CD1c-positive myeloid dendritic cell (primary cell): Measurements from ENCODE around the gene HOTAIR.

Experiments used
- DNase-seq: peaks from one replicate; pipeline ENCODE4 v3.0.0-alpha.2; 2016; ENCODE audit errors: extremely low spot score

The HOTAIR gene

DNA sequence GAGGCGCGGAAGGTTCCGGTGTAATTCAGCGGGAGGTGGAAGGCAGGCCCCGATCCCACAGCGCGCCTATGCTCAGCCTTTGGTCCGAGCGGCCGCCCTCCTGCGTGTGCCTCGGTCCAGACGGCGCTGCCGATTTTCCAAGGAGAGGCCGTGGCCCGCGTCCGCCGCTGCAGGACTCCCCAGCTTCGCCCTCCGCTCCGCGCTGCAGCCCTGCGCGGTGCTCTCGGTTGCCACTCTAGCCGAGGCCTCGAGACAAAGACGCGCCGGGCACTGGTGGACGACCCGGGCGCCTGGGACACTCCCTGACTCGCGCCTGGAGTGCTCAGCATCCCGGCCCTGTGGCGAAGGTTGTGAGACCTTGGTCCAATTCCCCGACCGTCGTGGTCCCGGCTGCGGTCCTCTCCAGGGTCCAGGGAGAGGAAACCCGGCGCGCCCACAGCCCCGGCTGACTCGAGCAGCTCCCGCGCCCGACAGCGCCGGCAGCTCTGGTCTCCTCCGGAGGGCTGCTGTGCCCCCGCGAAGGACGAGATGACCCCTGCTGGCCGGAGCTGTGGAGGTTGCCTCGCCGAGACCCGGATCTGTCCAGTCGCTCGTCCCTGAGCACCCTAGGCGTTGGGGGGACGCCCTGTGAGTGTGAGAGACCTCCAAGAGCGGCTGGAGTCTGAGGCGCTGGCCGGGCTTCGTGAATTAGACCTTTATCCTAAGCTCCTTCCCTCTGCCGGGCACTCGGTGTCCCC is 13.6 kb downstream of the HOTAIR start:
- DNase-seq: no peak

DNA sequence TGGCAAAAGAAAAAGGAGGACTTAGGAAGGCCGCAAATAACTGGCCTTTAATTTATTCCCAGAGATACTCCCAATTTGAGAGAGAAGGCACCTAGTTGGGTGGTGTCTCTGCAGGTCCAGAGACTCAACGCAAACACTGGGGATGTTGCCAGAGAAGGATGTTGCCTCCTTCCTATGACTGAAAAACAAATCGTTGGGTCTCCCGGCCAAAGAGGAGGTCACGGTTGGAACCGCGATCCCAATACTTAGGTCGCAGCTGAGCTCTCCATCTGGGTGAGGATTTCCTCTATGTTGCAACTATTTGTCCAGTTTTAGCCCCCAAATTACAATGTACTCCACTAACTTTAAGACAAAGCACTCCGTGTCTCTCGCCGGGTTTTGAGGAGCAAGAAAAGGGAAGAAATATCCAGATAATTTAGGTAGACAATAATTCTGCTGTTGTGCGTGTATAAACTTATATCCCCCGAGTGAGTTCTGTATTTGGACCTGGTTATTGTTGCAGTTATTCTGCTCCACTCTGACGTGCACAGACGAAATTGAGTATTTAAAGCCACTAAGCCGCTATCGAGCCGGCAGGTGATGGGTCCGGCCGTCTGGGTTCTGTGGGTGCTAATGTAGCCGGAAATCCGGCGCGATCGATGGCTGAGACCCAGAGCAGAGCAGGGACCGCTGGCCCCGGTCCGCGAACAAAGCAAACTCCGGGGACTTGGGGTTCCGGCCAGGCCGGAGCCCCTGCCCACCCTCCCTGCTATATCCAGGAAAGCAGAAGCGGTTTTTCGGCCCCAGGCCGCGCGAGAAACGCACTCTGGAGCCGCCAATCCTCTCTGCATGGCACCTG is 14.3 kb downstream of the HOTAIR start:
- DNase-seq: no peak

DNA sequence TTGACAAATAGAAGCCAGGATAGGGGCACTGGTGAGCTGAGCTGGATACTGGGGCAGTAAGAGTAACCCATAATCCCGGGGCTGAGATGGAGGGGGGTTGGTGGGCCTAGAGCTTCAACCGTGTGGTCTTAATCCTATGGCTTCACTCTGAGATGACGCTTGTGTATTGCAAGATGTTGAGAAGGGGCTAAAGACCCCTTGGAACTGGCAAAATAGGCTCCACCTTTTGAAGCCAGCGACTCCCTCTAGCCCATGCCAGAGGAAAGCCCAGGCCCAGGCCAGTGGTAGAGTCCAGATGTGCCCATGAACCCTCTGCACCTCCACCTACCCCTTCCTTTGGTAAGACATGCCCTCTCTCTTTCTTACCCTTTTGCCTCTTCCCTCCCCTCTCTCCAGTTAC is 15.4 kb downstream of the HOTAIR start:
- DNase-seq: no peak

DNA sequence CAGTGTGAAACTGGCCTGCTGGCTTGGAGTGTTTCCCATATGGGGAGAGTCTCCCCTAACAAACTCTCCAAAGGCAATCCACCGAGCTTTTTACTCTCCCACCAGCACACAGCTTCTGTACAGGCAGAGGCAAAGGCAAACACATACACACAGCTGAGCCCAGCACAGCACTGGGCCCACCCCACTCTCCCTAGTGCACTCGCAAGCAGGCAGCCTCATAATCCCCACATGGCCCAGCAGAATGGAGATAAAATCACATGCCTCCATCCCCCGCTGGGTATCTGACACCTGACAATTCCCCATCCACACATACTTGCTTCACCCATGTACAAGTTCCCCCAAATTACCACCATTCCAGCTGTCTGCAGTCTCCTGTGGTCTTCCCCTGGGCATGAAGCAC is 16.6 kb downstream of the HOTAIR start:
- DNase-seq: no peak

DNA sequence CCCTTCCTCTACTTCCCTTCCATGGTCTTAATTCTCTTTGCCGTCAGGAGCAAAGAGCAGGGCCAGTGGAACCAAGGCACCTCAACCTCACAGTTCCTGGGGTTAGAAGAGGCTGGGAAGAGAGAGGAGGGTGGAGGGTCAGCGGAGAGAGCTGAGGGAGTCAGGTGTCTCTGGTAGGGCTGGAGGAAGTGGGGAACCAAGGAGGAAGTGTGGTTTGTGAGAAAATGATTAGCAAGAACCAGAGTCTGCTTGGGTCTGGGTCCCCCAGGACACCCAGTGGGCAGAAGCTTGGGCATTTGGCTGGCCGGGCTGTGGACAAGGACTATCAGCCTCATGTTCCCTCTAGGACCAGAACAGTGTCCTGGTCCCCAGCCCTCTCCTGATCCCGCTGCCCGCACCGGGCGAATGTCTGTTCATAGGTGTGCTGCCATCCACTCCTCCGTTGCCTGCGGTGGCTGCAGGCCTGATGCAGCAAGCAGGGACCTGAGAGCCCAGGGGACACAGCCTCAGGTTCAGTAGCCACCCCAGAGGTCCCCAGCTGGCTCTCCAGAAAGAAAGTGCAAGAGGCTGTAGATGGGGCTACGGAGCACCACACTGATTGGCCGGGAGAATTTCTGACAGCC is 17.7 kb downstream of the HOTAIR start:
- no peak for DNase-seq

DNA sequence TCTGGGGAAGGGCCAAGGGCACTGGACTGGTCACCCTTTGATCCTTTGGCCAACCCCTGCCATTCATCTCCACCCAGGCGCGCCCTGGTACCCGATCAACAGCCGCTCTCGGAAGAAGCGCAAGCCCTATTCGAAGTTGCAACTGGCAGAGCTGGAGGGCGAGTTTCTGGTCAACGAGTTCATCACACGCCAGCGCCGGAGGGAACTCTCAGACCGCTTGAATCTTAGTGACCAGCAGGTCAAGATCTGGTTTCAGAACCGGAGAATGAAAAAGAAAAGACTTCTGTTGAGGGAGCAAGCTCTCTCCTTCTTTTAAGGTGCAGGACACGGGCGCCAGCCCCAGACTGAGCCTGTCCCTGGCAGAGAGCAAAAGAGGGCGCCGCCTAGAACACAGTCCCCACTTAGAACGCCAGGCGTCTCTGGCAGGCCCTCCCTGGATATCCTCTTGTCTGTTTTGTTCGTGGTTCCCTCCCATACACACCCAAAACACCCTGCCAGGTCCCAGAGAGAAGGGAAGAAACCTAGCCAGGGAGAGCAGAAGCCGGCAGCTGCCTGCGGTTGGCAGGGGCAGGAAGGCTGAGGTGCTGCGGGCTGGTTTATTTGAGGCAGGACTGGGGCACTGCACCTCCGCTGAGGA is 18.4 kb downstream of the HOTAIR start:
- no peak for DNase-seq

DNA sequence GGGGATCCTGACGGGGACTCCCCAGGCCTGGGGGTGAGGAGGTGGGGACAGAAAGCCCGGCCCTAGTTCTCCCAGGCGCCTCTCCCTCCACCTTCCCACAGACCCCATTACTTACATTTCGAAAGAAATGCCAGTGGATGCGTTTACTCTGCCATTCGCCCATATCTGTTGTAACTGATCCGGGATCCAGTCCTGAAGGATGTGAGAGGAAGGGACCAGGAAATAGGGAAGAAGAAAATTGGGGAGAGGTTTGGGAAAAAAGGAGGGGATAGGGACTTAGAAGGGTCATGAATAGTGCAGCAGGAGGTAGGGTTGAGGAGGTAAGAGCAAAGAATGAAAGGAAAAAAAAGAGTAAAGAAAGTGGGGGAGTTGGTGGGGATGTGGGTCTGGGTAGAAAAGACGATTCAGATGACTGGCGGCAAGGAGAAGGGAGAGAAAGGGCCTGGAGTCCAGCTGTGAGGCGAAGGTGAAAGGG is 18.9 kb downstream of the HOTAIR start:
- no peak for DNase-seq

DNA sequence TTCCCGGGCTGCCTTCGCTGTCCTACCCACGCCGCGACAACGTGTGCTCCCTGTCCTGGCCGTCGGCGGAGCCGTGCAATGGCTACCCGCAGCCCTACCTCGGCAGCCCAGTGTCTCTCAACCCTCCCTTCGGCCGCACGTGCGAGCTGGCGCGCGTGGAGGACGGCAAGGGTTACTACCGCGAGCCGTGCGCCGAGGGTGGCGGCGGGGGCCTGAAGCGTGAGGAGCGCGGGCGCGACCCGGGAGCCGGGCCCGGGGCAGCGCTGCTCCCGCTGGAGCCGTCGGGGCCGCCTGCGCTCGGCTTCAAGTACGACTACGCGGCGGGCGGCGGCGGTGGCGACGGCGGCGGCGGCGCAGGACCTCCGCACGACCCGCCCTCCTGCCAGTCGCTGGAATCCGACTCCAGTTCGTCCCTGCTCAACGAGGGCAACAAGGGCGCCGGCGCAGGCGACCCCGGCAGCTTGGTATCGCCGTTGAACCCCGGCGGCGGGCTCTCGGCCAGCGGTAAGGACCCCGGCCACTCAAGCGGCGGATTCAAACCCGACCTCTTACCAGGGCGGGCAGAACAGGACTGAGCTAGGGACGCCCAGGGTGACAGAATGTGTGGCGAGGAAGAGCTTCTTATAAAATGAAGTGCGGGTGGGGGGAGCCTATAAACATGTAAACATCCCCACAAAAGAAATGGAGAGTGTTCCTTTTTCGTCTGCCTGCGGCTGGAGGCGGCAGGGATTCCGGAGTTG is 19.5 kb downstream of the HOTAIR start:
- DNase-seq: no peak

DNA sequence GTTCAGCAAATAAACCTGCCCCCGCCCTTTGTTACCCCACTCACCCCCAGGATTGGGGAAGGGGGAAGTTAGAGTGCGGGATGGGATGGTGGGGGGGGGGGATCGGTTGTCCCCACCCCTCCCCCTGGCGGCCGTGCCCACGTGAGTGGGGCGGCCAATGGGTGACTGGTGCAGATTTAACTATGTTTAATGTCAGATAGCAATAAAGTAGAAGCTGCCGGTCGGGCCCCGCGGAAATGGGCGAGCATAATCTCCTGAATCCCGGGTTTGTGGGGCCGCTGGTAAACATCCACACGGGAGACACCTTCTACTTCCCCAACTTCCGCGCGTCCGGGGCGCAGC is 20.1 kb downstream of the HOTAIR start, which contains the start of gene HOXC12:
HOXC12 (plus strand) TSS at position 210 of the 342 bp plus-strand sequence; CDS start at position 237, 27 bp downstream.
- no peak for DNase-seq

DNA sequence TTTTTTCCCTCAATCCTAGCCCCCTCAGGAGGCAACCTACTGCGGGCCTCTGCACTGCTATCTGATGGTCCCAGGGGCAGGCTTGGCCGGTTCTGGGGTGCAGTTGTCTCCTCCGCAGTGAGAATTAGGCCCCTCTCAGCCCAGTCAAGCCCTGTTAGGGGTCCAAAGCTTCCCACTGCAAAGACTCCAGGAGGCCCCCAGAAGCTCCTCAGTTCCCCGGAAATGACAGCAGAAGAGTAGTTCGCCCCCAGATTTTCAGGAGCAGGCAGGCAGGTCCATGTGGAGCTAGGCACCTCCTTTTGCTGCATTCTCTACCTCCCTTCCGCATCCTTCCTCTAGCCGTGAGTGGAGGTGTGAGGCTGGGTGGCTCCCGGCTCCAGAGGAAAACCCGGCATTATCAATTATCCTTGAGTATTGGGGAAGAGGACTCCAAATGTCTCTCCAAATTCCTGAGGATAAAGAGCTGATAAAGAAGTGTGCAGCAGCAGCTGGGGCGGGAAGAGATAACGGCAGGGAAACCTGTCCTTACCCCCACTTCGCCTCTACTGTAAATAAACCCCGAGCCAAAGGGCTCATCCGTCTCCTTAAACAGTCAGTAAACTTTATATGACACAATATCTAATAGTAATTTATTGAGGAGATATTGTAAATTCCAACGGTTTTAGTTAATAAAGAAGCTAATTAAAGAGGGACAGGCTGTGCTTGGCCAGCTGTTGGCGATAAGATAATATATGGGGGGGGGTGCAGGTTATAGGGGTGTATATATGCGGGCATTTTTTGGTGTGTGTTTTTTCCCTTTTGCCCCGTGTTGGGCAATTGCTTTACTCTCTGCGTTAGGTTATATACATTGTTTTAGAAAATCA is 20.7 kb downstream of the HOTAIR start:
- DNase-seq: no peak

DNA sequence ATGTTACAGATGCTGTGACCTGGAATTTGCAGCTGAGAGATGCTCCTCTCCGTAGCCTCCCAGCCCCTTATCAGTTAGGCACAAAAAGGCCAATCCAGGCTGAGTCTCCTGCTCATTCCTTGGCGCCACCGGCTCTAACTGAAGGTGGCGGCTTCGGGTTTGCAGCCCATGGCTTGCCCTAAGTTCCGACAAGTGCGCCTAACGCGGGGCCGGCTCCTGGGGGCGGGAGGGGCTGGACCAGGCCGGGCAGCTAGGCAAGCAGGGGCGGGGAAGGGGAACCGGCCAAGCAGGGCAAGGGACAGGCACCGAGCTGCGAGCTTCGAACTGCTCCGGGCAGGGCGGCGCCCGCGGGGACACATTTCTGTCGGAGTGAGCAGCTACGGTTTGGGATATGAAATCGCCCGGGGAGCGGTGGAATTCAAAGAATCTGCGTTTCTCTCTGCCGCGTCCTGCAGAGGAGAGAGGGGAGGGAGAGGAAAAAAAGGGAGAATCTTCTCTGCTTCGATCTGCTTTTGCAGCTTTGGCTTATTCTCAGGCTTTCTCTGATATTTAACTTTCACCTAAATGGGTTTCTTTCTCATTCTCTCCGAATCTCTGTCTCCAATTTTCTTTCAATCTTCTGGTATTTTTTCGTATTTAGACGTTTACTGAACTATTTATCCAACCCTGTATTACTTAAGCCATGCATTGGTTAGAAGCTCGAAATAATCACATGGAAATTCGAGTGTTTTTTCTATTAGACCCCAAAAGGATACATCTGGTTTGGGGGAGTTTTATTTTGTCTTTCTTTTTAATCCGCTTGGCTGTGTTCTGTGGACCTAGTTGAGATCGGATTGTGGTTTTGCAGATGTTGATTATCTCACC is 21.7 kb downstream of the HOTAIR start:
- no peak for DNase-seq

DNA sequence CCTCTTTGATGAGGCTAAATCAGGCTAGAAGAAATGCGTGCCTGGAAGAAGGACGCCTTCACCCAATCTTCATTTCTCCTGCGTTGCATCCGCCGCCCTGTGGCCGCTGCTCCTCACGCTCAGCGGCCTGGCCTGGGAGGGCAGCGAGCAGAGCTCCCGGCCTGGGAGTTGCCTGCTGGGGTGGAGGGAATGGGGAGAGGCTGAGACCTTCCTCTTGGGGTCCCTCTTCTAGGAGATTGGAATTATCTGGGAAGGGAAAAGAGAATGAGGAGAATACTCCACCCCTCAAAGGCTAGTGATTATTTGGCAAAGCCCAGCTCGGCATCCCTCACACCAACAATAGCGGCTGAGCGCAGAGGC is 22.4 kb downstream of the HOTAIR start:
- DNase-seq: no peak

DNA sequence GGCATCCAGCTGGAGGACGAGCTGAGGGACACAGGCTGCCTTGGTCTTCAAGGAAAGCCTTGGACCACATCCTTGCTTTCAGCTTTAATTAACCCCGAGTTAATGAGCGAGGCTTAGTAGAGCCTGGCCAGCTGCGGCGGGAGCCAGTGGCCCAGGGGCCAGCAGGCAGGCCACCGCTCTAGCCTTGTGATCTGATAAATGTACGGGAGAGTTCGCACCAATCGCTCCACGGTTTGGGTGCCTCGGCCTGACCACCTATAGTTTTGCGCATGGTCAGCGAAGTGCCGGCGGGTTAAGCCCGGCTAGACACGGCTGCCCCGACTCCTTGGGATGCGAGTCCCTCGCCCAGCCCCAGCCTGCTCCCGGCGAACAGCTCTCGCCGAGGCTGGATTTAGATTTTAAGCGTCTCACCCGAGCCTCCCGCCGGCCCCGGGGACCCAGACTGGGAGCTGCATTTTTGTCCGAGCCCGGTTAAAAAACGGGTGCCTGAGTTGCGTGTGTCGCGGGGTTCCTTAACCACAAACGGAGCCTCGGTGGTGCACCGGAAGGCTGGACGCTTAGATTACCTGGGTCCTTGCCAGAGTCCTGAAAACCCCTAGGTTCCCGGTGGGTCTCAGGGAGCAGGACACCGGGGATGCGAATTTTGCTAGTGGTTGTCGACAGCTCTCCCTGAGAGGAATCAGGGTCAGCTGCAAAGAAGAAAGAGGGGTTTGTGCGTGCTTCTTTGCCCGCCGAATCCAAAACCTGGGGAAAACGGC is 23.0 kb downstream of the HOTAIR start:
- no peak for DNase-seq

DNA sequence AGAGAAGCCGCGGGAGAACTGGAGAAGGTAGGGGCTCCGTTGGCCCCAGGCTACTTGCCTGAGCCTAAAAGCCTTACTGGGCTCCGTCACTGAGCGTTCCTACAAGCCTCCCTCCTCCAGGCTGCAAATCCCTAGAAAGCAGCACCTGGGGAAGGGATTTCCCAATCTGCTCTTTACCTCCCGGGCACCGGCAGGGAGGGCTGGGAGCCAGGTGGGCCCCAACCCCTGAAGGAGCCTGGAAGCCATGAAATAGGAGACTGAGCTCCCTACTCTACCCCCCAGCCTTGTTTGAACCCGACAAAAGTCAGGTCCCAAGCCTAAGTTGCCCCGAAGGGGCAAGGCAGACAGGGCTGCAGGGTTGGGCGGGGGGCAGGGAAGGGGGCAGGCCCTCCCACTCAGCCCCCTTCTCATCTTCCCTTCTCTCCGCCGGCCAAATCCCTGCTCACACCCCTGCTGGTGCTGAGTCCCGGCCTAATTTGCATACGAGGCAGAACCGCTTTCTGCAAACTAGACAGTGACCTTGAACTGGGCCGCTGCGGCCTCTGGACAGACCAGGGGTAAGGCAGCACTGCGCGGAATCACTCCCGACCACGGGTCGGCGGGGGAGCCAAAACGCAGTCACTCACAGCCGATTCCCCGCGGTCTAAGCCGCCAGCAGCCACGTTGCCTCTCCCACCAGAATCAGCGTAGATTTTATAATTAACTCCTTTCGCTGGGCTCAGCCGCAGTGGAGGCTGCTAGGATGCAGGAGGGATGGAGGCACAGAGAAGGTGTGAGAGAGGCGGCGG is 23.8 kb downstream of the HOTAIR start:
- no peak for DNase-seq

DNA sequence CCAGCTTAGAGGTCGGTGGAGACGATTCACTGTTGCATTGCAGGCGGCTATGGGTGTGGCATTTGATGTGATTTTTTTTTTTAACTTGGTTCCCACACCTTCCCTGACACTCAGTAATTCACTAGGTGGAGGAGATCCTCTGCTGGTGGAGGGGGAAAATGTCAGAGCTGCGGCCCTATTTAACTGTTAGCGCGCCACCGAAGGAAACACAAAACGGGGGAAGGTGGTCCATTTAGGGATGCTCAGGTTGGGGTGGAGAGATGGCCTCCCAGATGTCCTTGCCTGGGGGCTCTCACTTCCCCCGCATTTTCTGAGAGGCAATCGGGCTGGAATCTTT is 24.3 kb downstream of the HOTAIR start:
- no peak for DNase-seq

DNA sequence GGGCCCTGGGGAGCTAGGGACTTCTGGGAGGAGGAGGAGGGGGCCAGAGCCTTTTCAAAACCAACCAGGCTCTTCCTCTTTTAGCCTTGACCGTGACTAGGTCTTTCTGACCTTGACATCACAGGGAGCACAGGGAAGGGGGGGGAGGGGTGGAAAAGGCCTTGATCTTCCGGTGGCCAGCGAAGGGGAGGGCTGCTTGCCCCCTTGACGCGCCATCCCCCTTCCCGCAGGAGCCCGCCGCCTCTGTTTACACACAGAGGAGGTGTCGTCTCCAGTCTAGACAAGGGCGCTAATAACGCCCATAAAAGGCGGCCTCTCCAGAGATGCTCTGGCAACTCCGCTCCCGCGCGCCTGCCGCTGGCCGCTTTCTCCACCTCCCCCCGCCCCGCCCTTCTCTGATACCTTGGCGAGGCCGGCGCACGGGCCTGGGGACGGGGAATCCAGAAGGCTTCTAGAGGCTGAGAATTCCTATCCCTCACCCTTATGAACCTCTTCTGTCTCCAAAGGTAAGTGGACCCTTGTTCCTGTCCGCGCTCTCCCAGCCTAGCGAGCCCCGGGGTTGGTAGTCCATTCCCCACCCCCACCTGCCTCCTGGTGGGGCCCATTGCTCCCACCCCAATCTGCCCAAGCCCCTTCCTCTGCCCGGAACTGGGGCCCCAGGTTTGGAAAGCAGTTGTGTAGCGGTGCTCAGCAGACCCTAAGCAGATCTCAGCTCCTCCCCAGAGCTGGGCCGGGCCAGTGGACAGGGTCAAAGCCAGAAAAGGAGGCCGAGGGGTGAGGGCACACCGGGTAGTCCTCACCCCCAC is 24.9 kb downstream of the HOTAIR start:
- no peak for DNase-seq
